Trophoblast cell (in vitro differentiated cells and primary cell): ENCODE results near the gene PHLDB2.

Experiments used
- DNase-seq, 2 donors: peaks; one replicate each; pipeline ENCODE4 v3.0.0-alpha.2; 2016
- H2AFZ ChIP-seq: 2 replicates; pipeline ENCODE4 v1.6.1; 2013; ENCODE audit warnings: low read length, moderate library complexity, mild to moderate bottlenecking; ENCODE audit not compliant: insufficient read depth, poor library complexity
- H2AK5ac ChIP-seq: 2 replicates; pipeline ENCODE4 v1.6.1; 2013; ENCODE audit warnings: mild to moderate bottlenecking, low read length
- H2BK120ac ChIP-seq: 2 replicates; pipeline ENCODE4 v1.6.1; 2013; ENCODE audit warnings: low read length, mild to moderate bottlenecking, moderate library complexity; ENCODE audit not compliant: insufficient read depth, poor library complexity
- H2BK12ac ChIP-seq: 2 replicates; pipeline ENCODE4 v1.6.1; 2013; ENCODE audit warnings: mild to moderate bottlenecking, low read length, moderate library complexity
- H2BK5ac ChIP-seq: 2 replicates; pipeline ENCODE4 v1.6.1; 2013; ENCODE audit warnings: low read length, low read depth, moderate library complexity, mild to moderate bottlenecking; ENCODE audit not compliant: poor library complexity
- H3K14ac ChIP-seq: 2 replicates; pipeline ENCODE4 v1.6.1; 2013; ENCODE audit warnings: mild to moderate bottlenecking, low read length
- H3K18ac ChIP-seq: 2 replicates; pipeline ENCODE4 v1.6.1; 2013; ENCODE audit warnings: mild to moderate bottlenecking, low read length
- H3K23ac ChIP-seq: 2 replicates; pipeline ENCODE4 v1.6.1; 2013; ENCODE audit warnings: low read length
- H3K27ac ChIP-seq: 2 replicates; pipeline ENCODE4 v1.5.1; 2013; ENCODE audit warnings: low read depth, mild to moderate bottlenecking, inconsistent platforms, low read length, moderate library complexity
- H3K27me3 ChIP-seq: 2 replicates; pipeline ENCODE4 v1.6.1; 2013; ENCODE audit warnings: inconsistent platforms, mild to moderate bottlenecking, low read length, moderate library complexity; ENCODE audit not compliant: insufficient read depth
- H3K36me3 ChIP-seq, 2 experiments: 1 replicate in 1 of 2; 2 replicates in 1 of 2; pipeline ENCODE4 v1.6.1; 2013; ENCODE audit warnings: low read length in 2 of 2, mild to moderate bottlenecking in 2 of 2, moderate library complexity in 1 of 2; ENCODE audit not compliant: insufficient read depth in 2 of 2, control insufficient read depth in 1 of 2
- H3K4ac ChIP-seq: 2 replicates; pipeline ENCODE4 v1.6.1; 2013; ENCODE audit warnings: low read depth, mild to moderate bottlenecking, low read length, moderate library complexity
- H3K4me1 ChIP-seq, 2 experiments: 1 replicate in 1 of 2; 2 replicates in 1 of 2; pipeline ENCODE4 v1.6.1; 2013; ENCODE audit warnings: low read length in 2 of 2, mild to moderate bottlenecking in 2 of 2, moderate library complexity in 1 of 2; ENCODE audit not compliant: insufficient read depth in 2 of 2, control insufficient read depth in 1 of 2
- H3K4me2 ChIP-seq: 2 replicates; pipeline ENCODE4 v1.6.1; 2013; ENCODE audit warnings: inconsistent platforms, mild to moderate bottlenecking, low read length, moderate library complexity
- H3K4me3 ChIP-seq: 2 replicates; pipeline ENCODE4 v1.5.1; 2013; ENCODE audit warnings: mild to moderate bottlenecking, low read depth, low read length, inconsistent platforms
- H3K79me1 ChIP-seq: one replicate; pipeline ENCODE4 v1.6.1; 2013; ENCODE audit warnings: low read length
- H3K79me2 ChIP-seq: 2 replicates; pipeline ENCODE4 v1.6.1; 2013; ENCODE audit warnings: low read length, mild to moderate bottlenecking; ENCODE audit not compliant: control insufficient read depth, insufficient read depth, poor library complexity
- H3K9ac ChIP-seq: 2 replicates; pipeline ENCODE4 v1.6.1; 2013; ENCODE audit warnings: mild to moderate bottlenecking, low read length
- H3K9me3 ChIP-seq: 2 replicates; pipeline ENCODE4 v1.6.1; 2013; ENCODE audit warnings: low read depth, mild to moderate bottlenecking, control low read depth, inconsistent platforms, low read length; ENCODE audit not compliant: insufficient read depth
- H4K12ac ChIP-seq: 2 replicates; pipeline ENCODE4 v1.6.1; 2013; ENCODE audit warnings: low read depth, mild to moderate bottlenecking, low read length, moderate library complexity
- H4K8ac ChIP-seq: 2 replicates; pipeline ENCODE4 v1.6.1; 2013; ENCODE audit warnings: low read depth, mild to moderate bottlenecking, low read length, moderate library complexity
- H4K91ac ChIP-seq: one replicate; pipeline ENCODE4 v1.6.1; 2013; ENCODE audit warnings: low read depth, mild to moderate bottlenecking, low read length, moderate library complexity
- WGBS: extraction: QIAGEN DNeasy Blood & Tissue Kit; methylation state at CpG from one replicate; pipeline ENCODE4 v1.1.7; 2013; ENCODE audit warnings: missing lambda C conversion rate; ENCODE audit not compliant: insufficient read length, insufficient coverage; ENCODE audit errors: extremely low coverage; 5-methylcytosine and 5-hydroxymethylcytosine counted together

PHLDB2 gene

DNA sequence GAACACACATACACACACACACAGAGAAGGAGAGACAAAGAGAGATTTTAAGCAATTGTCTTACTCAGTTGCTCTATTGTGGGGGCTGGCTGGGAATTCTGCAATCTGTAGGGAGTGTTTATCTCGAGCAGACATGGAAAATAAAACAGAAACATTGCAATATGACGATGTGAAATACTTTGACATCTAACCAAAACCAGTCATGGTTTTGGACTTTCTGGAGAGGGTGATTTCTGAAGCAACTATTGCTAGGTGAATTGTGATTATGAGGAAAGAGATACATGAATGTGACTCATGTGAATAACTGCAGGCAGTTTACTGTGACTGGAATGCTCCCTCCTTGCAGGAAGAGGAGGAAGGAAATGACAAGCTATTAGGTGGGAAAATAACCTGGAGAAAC lies 12.3 kb upstream of the PHLDB2 start:
- H2BK5ac ChIP-seq: no peak overlapping the region
- H3K27ac ChIP-seq: no peak overlapping the region
- no peak overlapping the region for H4K91ac ChIP-seq
- H2AK5ac ChIP-seq: no peak overlapping the region
- no peaks in the 10 kb centered on the region for H3K36me3 ChIP-seq
- no peak overlapping the region for H3K9ac ChIP-seq
- H3K18ac ChIP-seq: no peak overlapping the region
- no peaks in the 10 kb centered on the region for H3K9me3 ChIP-seq
- H2AFZ ChIP-seq: no peak overlapping the region
- WGBS: no CpG with 5 or more reads among the region's 2 CpGs
- H3K79me1 ChIP-seq: peaks cover 3% of the 10 kb centered on the region
- H3K79me2 ChIP-seq: no peaks in the 10 kb centered on the region
- peak; percentile 46 to 90 for DNase-seq
- no peak overlapping the region for H3K4me2 ChIP-seq
- H4K8ac ChIP-seq: no peak overlapping the region
- H3K4me1 ChIP-seq: peaks cover 2 to 6% of the 10 kb centered on the region in 2 experiments
- H4K12ac ChIP-seq: no peak overlapping the region
- H3K4me3 ChIP-seq: no peak overlapping the region
- H2BK120ac ChIP-seq: no peak overlapping the region
- no peak overlapping the region for H3K4ac ChIP-seq
- H3K23ac ChIP-seq: no peak overlapping the region
- no peak overlapping the region for H2BK12ac ChIP-seq
- no peak overlapping the region for H3K14ac ChIP-seq
- no peaks in the 10 kb centered on the region for H3K27me3 ChIP-seq

DNA sequence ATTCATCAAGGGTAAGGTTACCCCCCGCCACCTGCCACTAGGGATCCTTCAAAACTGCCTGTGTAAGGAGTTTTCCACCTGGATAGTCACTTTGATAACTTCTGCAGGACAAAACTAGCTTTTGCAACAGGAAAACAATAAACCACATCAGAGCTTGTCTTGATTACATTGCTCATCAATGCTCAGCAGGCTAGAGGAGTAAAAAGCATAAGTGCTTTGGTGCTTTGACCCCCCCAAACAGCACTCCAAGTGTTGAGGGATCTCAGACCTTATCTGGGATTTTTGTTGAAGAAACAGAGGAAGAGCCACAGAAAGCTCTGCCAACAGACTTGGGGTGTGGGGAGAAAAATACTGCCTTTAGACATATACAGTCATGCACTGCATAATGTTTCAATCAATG lies 10.8 kb upstream of the PHLDB2 start:
- Histone ChIP-seq H3K9me3 (no peaks in the 10 kb centered on the region), H2BK5ac (no peak overlapping the region), H3K27me3 (no peaks in the 10 kb centered on the region), H3K4me1 (peaks cover 2 to 6% of the 10 kb centered on the region in 2 experiments), H4K8ac (no peak overlapping the region), H3K18ac (no peak overlapping the region), H4K12ac (no peak overlapping the region), H3K4me2 (no peak overlapping the region), H3K79me1 (peaks cover 3% of the 10 kb centered on the region), H3K4me3 (no peak overlapping the region), H3K14ac (no peak overlapping the region), H2AK5ac (no peak overlapping the region), H2BK12ac (no peak overlapping the region), H2BK120ac (no peak overlapping the region), H3K9ac (no peak overlapping the region), H3K79me2 (no peaks in the 10 kb centered on the region), H2AFZ (no peak overlapping the region), H3K23ac (no peak overlapping the region), H3K4ac (no peak overlapping the region), H4K91ac (no peak overlapping the region), H3K27ac (no peak overlapping the region), H3K36me3 (no peaks in the 10 kb centered on the region)
- WGBS: no CpG with 5 or more reads among the region's 1 CpG
- DNase-seq: no peak

DNA sequence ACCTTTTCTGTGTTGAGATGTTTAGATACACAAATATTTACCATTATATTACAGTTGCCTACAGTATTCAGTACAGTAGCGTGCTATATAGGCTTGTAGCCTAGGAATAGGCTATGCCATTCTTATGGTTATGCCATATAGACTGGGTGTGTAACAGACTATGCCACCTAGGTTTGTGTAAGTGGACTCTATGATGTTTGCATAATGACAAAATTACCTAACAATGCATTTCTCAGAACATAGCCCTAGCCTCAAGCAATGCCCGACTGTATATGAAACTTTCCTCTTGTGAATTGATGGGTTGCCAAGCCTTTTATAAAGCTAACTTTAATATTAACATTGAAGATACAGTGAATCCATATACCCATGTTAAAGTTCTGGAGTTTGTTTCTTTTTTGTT lies 10.3 kb upstream of the PHLDB2 start:
- Histone ChIP-seq H3K79me1 (peaks cover 3% of the 10 kb centered on the region), H3K9ac (no peak overlapping the region), H3K18ac (no peak overlapping the region), H4K12ac (no peak overlapping the region), H4K8ac (no peak overlapping the region), H2AFZ (no peak overlapping the region), H2BK12ac (no peak overlapping the region), H3K79me2 (no peaks in the 10 kb centered on the region), H2BK5ac (no peak overlapping the region), H3K4me3 (no peak overlapping the region), H3K27me3 (no peaks in the 10 kb centered on the region), H4K91ac (no peak overlapping the region), H3K4ac (no peak overlapping the region), H3K36me3 (no peaks in the 10 kb centered on the region), H3K9me3 (no peaks in the 10 kb centered on the region), H2AK5ac (no peak overlapping the region), H3K23ac (no peak overlapping the region), H3K4me1 (peaks cover 2 to 6% of the 10 kb centered on the region in 2 experiments), H2BK120ac (no peak overlapping the region), H3K14ac (no peak overlapping the region), H3K4me2 (no peak overlapping the region), H3K27ac (no peak overlapping the region)
- WGBS: no CpG with 5 or more reads among the region's 2 CpGs
- no peak for DNase-seq

DNA sequence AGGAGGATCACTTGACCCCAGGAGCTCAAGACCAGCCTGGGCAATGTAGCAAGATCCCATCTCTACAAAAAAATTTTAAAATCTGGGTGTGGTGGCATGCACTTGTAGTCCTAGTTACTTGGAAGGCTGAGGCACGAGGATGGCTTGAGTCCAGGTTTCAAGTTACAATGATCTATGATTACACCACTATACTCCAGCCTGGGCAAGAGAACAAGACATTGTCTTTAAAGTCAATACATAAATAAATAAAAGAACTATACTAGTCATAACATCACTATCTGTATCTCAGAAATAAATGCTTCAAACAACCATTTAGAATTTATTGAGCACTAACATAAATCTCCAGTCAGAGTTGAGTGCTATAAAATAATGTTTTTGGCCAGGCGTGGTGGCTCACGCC lies 8.5 kb upstream of the PHLDB2 start:
- Histone ChIP-seq H3K4me3 (no peak overlapping the region), H2AFZ (no peak overlapping the region), H3K9me3 (no peaks in the 10 kb centered on the region), H2BK5ac (no peak overlapping the region), H2BK120ac (no peak overlapping the region), H4K12ac (no peak overlapping the region), H3K18ac (no peak overlapping the region), H4K91ac (no peak overlapping the region), H3K23ac (no peak overlapping the region), H2AK5ac (no peak overlapping the region), H3K27ac (no peak overlapping the region), H3K27me3 (no peaks in the 10 kb centered on the region), H2BK12ac (no peak overlapping the region), H3K14ac (no peak overlapping the region), H4K8ac (no peak overlapping the region), H3K79me2 (no peaks in the 10 kb centered on the region), H3K36me3 (no peaks in the 10 kb centered on the region), H3K9ac (no peak overlapping the region), H3K79me1 (peaks cover 3% of the 10 kb centered on the region), H3K4ac (no peak overlapping the region), H3K4me1 (peaks cover 2 to 6% of the 10 kb centered on the region in 2 experiments), H3K4me2 (no peak overlapping the region)
- no CpG with 5 or more reads among the region's 3 CpGs for WGBS
- peak in 1 of 2 donors; percentile 61 for DNase-seq
